NCI-H1436 (cell line): ENCODE results near the gene ERGIC1.
"Not testable (repeated sequence)": the region's sequence is repeated elsewhere in the genome, so short reads cannot be mapped to it uniquely, and the experiment has no call there.

Source experiments
- DNase-seq: peaks from one replicate; lab custom pipeline; 2025; lab: John Stamatoyannopoulos, UW

ERGIC1 gene

GRCh38 chr5:172800088-172800551 lies 33.9 kb upstream of the ERGIC1 start:
- DNase-seq, result no peak

DNA sequence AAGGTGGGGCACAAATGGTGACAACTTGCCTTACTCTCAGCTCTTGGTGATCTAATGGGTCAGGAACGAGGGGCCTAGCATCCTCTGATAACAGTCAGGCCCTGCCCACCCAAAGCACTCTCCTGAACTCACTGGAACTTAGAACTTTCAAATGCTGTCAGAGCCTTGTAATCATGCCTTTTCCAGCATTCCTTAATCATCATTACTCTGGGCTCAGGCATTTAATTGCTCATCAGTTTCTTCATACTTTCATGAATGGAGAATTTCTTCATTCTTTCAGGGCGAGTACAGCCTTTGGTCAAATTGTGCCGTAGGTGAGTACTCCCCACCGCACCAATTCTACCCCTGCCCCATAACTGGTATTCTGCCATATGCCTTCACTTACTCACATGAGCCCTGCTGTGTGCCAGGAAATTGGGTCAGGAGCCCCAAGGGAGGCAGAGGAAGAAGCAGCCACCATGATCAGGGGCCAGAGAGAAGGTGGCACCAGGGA lies 32.8 kb upstream of the ERGIC1 start:
- DNase-seq, result no peak

DNA sequence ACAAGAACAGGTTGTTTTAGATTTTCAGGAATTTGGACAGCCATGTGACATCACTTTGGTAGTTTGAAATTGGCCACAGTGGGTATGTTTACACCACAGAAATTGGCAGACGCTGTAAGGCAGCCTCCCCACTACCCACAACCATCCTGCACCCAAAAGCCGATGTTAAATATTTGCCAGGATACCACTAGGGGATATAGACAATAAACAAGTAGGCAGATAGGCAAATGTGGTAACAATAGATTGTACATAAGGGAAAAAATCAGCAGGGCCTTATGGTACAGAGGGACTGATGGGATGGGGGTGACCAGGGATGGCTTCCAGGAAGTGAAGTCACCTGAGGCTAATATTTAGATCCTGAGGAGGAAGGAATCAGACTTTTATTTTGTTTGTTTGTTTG lies 31.9 kb upstream of the ERGIC1 start:
- DNase-seq, result no peak

DNA sequence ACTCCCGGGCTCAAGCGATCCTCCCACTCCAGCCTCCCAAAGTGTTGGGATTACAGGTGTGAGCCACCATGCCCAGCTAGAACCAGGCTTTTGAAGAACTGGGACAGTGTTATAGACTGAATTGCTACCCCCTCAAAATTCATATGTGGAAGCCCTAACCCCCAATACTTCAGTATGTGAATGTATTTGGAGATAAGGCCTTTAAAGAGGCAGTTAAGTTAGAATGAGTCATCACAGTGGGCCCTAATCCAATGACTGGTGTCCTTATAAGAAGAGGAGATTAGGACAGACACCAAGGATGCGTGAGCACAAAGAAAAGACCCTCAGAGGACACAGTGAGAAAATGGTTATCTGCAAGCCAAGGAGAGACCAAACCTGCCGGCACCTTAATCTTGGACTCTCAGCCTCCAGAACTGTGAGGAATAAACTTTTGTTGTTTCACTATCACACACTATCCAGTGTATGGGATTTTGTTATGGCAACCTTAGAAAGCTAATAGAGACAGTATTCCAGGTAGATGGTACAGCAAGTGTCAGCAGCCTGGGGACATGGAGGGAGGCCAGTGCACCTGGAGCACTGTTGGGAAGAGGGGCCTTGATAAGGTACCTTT lies 31.4 kb upstream of the ERGIC1 start:
- DNase-seq, result no peak

DNA sequence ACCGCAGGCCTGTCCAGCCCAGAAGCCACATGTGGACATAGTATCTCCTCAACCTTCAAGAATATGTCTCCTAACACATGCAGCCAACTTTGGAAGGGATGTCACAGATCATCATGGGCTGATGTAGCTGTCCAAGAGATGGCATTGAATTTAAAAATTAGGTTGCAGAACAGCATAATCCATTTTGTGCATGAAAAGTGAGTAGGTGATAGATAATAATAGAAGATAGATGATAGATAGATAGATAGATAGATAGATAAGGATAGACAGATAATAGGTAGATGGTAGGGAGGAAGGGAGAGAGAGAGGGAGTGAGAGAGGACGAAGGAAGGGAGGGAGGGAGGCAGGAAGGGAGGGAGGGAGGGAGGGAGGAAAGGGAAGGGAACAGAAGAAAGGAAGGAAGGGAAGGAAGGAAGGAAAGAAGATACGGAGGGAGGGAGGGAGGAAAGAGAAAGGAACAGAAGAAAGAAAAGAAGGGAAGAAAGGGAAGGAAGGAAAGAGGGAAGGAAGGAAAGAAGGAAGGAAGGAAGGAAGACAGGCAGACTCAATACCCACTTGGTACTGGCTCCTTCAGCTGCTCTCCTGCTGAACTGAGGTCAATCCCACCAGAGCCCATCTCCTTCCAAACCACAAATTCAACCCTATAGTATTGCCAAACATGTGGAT lies 28.9 kb upstream of the ERGIC1 start:
- DNase-seq, result no peak

DNA sequence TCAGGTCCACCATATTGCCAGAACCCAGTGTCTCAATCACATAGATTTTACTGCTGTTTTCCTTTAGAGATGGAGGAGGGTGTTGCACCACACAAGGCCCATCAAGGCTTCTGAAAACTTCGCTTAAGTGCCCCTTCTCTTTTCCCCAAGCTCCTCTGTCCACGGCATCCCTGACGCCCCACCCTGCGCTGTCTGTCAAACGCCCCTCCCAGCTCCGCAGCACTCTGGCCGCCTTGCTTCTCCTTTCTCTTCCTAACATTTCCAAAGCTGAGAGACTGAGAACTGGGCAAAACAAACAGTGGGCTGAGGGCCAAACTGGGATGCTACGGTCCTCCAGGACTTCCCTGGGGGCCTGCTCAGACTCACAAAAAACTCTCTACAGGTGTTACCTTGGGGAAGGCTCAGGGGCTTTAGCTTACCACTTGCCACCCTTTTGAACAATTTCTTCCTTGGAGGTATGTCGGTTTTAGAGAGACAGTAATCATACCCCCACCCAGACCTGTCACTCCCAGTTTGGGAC lies 28.3 kb upstream of the ERGIC1 start:
- no peak for DNase-seq

GRCh38 chr5:172806897-172807672 lies 27.0 kb upstream of the ERGIC1 start:
- no peak for DNase-seq

DNA sequence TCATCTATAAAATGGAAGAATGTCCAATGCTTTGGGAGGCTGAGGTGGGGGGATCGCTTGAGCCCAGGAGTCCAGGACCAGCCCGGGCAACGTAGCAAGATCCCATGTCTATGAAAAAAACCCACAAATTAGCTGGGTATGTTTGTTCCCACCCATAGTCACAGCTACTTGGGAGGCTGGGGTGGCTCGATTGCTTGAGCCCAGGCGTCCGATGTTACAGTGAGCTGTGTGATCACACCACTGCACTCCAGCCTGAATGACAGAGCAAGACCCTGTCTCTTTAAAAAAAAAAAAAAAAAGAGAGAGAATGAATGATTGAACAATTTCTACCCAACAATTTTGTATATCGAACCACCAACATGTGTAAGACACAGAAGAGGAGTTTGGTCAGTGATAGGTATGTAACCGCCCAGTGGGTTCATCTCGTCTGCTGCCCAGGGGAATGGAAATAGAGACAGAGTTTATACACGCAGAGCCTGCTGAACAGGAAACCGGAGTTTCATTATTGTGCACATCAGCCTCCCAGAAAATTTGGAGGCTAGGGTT lies 26.2 kb upstream of the ERGIC1 start:
- DNase-seq, result no peak

- no peak for DNase-seq
Observed at GRCh38 chr5:172809774-172810173, 24.3 kb upstream of the ERGIC1 start.

GRCh38 chr5:172810996-172811395 lies 23.1 kb upstream of the ERGIC1 start:
- DNase-seq, result not testable (repeated sequence)

GRCh38 chr5:172815631-172816030 lies 18.4 kb upstream of the ERGIC1 start:
- DNase-seq, result no peak

DNA sequence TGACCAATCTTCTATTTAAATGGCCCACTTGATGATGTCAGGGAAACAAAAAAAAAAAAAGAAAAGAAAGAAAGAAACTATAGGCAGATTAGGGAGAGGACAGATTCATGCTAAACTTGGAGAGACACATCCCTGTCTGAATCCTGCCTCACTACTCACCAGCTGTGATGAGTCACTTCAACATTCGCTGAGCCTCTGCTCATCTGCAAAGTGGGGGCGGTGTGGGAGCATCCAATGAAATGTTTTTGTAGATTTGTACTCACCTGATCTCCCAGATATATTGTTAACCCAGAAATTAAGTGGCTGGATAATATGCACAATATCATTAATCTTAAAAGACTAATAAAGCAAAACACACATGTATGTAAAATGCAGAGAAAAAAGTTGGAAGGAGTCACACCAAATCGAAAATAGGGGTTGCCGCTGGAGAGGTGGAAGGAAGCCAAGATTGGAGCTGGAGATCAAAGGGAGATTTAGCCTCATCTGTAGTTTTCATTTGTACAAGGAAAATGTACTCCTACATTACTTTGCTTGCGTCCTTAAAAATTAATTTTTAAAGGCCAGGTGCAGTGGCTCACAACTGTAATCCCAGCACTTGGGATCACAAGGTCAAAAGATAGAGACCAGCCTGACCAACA lies 17.0 kb upstream of the ERGIC1 start:
- no peak for DNase-seq

GRCh38 chr5:172817664-172818063 lies 16.4 kb upstream of the ERGIC1 start:
- no peak for DNase-seq

DNA sequence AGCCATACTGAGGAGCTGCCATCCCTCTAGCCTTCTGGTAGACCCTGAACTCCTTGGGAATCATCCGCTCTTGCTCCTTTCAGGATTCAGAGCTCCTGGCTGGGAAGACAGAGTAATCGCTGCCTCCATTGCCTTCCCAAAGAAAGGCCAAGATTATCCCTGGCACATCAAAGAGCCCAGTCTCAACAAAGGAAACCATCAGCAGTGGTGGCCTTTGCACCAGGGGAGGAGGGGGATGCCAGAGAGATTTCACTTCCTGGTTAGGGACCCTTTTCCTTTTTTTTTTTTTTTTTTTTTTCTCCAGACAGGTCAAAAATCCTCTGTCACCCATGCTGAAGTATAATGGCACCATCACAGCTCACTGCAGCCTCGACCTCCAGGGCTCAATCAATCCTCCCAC lies 16.0 kb upstream of the ERGIC1 start:
- no peak for DNase-seq

- DNase-seq, result no peak
Observed at GRCh38 chr5:172819569-172819968, 14.5 kb upstream of the ERGIC1 start.

GRCh38 chr5:172820046-172820767 lies 13.8 kb upstream of the ERGIC1 start:
- no peak for DNase-seq

- DNase-seq, result no peak
Observed at GRCh38 chr5:172821340-172821985, 12.6 kb upstream of the ERGIC1 start.

GRCh38 chr5:172823840-172824362 lies 10.2 kb upstream of the ERGIC1 start:
- no peak for DNase-seq

DNA sequence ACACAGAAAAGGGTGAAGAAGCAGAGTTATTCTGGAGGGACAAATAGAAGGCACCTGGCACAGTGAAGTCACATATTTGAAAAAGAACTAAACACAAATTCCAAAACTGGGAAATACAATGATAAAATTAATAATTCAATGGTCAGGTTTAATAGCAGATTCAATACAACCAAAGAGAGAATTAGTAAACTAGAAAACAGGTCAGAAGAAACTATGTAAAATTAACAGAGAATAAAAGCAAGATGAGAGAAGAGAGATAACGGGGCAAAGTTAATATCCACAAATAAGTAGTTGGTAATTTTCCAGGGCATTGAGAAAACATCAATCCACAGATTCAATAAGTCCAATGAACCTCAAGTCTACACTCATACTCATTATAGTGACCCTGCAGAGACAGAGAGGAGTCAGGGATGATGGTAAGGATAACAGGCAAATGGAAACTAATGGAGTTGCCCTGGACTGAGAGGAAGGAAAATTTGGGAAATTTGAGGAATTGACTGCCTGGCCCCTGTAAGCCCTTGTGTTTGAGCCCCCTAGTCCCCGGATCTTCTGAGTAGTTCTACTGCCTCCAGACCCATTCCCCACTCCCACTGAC lies 8.3 kb upstream of the ERGIC1 start:
- no peak for DNase-seq

- DNase-seq, result no peak
Observed at GRCh38 chr5:172827841-172828240, 6.2 kb upstream of the ERGIC1 start.
